Left forelimb (tissue), 1 donor: ENCODE results near the gene ZNF485.
"Not testable (repeated sequence)": the region's sequence is repeated elsewhere in the genome, so short reads cannot be mapped to it uniquely, and the experiment has no call there.

ENCODE experiments used
- DNase-seq: peaks from one replicate; pipeline ENCODE4 v3.0.0-alpha.2; 2018; ENCODE audit warnings: low spot score

ZNF485 gene

GRCh38 chr10:43605850-43606322 lies 352 bp upstream of the ZNF485 start:
- DNase-seq: no peak

GRCh38 chr10:43607199-43607573 lies 948 bp downstream of the ZNF485 start:
- no peak for DNase-seq

- DNase-seq: no peak
Observed at GRCh38 chr10:43610636-43611035, 4.4 kb downstream of the ZNF485 start.

DNA sequence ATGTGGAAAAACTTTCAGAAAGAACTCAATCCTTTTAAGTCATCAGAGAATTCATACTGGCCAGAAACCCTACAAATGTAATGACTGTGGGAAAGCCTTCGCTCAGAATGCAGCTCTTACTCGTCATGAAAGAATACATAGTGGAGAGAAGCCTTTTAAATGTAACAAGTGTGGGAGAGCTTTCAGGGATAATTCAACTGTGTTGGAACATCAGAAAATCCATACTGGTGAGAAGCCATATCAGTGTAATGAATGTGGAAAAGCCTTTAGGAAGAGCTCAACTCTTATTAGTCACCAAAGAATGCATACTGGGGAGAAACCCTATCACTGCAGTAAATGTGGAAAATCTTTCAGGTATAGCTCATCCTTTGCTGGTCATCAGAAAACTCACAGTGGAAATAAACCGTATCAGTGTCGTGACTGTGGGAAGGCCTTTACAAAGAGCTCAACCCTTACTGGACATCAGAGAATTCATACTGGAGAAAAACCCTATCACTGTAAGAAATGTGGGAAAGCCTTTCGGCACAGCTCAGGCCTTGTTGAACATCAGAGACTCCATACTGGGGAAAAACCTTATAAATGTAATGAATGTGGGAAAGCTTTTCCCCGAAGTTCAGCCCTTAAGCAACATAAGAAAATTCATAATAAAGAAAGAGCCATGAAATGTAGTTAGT lies 10.6 kb downstream of the ZNF485 start:
- no peak for DNase-seq

- DNase-seq: no peak
Observed at GRCh38 chr10:43619368-43619767, 13.1 kb downstream of the ZNF485 start.

GRCh38 chr10:43622038-43622437 lies 15.8 kb downstream of the ZNF485 start:
- DNase-seq: no peak

- DNase-seq: no peak
Observed at GRCh38 chr10:43623351-43623750, 17.1 kb downstream of the ZNF485 start.

- DNase-seq: no peak
Observed at GRCh38 chr10:43627942-43628341, 21.7 kb downstream of the ZNF485 start.

GRCh38 chr10:43628956-43629355 lies 22.7 kb downstream of the ZNF485 start:
- no peak for DNase-seq

DNA sequence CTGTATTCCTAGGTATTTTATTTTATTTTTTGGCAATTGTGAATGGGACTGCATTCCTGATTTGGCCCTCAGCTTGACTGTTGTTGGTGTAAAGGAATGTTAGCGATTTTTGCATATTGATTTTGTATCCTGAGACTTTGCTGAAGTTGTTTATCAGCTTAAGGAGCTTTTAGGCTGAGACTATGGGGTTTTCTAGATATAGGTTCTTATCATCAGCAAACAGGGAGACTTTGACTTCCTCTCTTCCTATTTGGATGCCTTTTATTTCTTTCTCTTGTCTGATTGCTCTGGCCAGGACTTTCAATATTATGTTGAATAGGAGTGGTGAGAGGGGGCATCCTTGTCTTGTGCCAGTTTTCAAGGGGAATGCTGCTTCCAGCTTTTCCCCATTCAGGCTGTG lies 29.6 kb downstream of the ZNF485 start:
- DNase-seq: not testable (repeated sequence)

- DNase-seq: no peak
Observed at GRCh38 chr10:43640603-43641002, 34.4 kb downstream of the ZNF485 start.

DNA sequence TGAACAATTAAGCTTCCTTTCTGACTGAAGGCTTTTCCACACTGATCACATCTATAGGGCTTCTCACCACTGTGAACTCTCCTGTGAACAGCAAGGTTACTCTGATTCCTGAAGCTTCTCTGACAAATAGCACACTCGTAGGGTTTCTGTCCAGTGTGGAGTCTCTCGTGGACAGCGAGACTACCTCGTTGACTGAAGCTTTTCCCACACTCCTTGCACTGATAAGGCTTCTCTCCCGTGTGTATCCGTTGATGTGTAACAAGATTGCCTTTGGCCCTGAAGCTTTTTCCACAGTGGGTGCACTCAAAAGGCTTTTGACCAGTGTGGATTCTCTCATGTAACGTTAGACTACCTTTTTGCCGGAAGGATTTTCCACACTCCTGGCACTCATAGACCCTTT lies 38.0 kb downstream of the ZNF485 start:
- no peak for DNase-seq

DNA sequence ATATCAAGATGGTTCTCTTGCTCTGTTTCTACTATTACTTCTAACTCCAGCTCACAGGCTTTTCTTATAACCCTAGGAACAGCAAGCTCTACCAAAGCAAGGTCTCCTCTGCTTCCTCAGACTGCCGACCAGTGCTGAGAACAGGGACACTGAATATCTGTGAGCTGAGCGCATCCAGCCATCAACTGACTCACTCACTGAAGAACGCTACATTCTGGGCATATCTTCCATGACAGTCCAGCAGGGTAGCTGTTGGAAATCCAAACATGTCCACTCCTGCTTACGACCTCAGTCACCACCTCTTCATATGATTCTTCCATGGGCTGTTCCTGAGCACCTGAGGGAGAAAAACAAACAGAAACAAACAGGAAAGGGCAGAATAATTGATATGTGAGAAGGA lies 39.6 kb downstream of the ZNF485 start:
- DNase-seq: no peak

DNA sequence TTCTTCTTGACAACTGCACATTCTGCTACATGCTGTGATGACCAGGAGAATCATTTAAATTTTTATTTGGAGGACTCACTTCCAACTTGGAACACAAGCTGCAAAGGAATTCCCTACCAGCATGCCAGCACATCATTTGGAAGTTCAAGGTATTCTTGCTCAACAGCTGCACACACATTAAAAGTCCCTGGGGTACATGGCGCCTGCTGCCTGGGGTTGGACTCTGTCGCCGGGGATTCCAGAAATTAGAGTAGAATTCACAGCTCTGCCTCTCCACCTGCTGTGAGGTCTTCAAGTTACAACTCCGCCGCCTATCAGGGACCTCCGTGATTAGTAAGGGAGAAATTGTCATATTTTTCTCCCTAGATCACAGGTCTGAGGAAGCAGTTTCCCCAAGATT lies 41.3 kb downstream of the ZNF485 start:
- no peak for DNase-seq

DNA sequence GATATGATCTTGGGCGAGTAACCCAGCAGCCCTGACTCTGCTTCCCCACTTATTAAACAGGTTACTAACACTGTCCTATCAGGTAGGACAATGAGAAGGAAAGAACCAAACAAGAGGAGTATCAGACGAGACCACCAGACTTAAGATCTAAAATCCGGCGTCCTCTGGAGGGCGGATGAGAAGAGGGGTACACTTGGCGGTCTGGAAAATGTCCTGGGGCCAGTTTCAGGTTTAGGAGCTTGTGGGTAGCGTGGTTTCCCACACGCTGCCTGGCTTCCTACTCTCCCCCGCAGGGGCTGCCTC lies 41.8 kb downstream of the ZNF485 start:
- DNase-seq: no peak

- peak; percentile 89 for DNase-seq
Observed at GRCh38 chr10:43648398-43649184, 42.4 kb downstream of the ZNF485 start, which contains the start of gene ZNF32. TSS of gene ZNF32 (minus strand) at chr10:43648881. CDS start at chr10:43646133, 2,748 bp downstream.

- DNase-seq: no peak
Observed at GRCh38 chr10:43649185-43649523, 42.9 kb downstream of the ZNF485 start.

- DNase-seq: no peak
Observed at GRCh38 chr10:43653746-43654145, 47.5 kb downstream of the ZNF485 start.

- DNase-seq: no peak
Observed at GRCh38 chr10:43655311-43655710, 49.1 kb downstream of the ZNF485 start.

DNA sequence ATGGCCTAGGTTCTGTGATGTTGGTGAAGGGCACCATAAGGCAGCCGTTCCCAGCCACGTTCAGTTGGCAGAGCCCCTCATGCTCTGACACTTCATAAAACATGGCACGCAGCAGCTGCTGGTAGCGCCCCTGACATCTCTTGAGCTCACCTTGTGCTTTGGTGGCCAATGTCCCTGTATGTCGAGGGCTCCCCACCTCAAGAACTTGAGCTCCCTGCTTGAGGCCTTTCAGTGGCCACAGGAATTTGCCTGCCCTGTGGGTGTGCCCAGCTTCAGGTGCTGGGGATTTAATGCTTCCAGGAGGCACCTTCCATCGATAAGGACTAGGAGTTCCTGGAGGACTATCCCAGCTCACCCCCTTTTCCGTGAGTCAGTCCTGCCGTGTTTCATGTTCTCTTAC lies 52.0 kb downstream of the ZNF485 start:
- no peak for DNase-seq

- no peak for DNase-seq
Observed at GRCh38 chr10:43665054-43665453, 58.8 kb downstream of the ZNF485 start.

GRCh38 chr10:43666552-43666951 lies 60.3 kb downstream of the ZNF485 start:
- no peak for DNase-seq

- no peak for DNase-seq
Observed at GRCh38 chr10:43667317-43667731, 61.1 kb downstream of the ZNF485 start.
